ENCODE data around the gene SCML2.

GRCh38 chrX:18390941-18391538 lies 36.6 kb upstream of the SCML2 start:
- TF ChIP-seq CTCF (IDR thresholded peaks at IDR 0.05; ENCODE audit: low read depth, low read length, poor library complexity, severe bottlenecking) (peak; percentile 42), EZH2phosphoT487 (IDR thresholded peaks at IDR 0.05; ENCODE audit: borderline replicate concordance, low read length) (no peak)

All from DOHH2 (cell line).